ENCODE measurements around the gene EFNA5. TPM values are rescaled to one million over a fixed set of nuclear protein-coding genes. Genes with fewer than 3 reads are reported as not detected.

Gene EFNA5
- total and polyA plus RNA-seq, 2 experiments from 2014 or later, result 7.5 to 10.1 TPM

DNA sequence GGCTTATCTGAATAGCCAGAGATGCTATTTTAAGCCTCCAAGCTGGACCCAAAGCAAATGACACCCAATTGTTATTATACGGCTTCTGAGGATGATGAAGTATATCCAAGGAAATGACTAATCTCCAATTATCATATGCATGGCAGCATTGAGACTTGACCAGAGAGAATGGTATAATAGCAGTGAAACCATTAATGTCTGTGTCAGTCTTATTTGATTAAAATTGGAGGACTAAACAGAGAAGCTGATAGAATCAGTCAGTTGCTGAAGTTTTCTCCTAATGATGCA is 200.5 kb downstream of the EFNA5 start:
- no peaks in the 10 kb centered on the region for H3K36me3 Mint-ChIP-seq (ENCODE audit: low read depth)
- Histone ChIP-seq H3K4me2 (no peak overlapping the region), H3K27me3 (ENCODE audit: insufficient read depth) (no peaks in the 10 kb centered on the region), H2AFZ (no peak overlapping the region), H3K9me2 (ENCODE audit: insufficient read depth) (0 out of 2 replicates have a peak, but pooled peaks cover 3% of the 10 kb centered on the region), H3K79me2 (replicated peaks; ENCODE audit: insufficient read depth) (no peaks in the 10 kb centered on the region), H3K27ac (ENCODE audit: low read depth) (no peak overlapping the region), H3K36me3 (ENCODE audit: insufficient read depth) (no peaks in the 10 kb centered on the region), H3K4me1 (ENCODE audit: insufficient read depth) (peaks cover 86% of the 10 kb centered on the region), H4K20me1 (replicated peaks; ENCODE audit: insufficient read depth) (no peaks in the 10 kb centered on the region), H3K4me3 (no peak overlapping the region), H3F3A (replicated peaks; ENCODE audit: low read depth) (no peaks in the 10 kb centered on the region)
- no peak overlapping the region for H3K27ac Mint-ChIP-seq
- DNase-seq (ENCODE audit: low spot score), result no peak
- H3K4me1 Mint-ChIP-seq, result peaks cover 84% of the 10 kb centered on the region
- no peak for TF ChIP-seq STAT1 (IDR thresholded peaks at IDR 0.05; ENCODE audit: unreplicated experiment)
- TF ChIP-seq JUNB (IDR thresholded peaks at IDR 0.05; ENCODE audit: unreplicated experiment), result no peak
- no peak for TF ChIP-seq ZNF114 (CRISPR knock-in tag; IDR thresholded peaks at IDR 0.05)
- TF ChIP-seq ZNF331 (CRISPR knock-in tag; IDR thresholded peaks at IDR 0.05; ENCODE audit: low read depth), result no peak
- TF ChIP-seq, protein P1, sequence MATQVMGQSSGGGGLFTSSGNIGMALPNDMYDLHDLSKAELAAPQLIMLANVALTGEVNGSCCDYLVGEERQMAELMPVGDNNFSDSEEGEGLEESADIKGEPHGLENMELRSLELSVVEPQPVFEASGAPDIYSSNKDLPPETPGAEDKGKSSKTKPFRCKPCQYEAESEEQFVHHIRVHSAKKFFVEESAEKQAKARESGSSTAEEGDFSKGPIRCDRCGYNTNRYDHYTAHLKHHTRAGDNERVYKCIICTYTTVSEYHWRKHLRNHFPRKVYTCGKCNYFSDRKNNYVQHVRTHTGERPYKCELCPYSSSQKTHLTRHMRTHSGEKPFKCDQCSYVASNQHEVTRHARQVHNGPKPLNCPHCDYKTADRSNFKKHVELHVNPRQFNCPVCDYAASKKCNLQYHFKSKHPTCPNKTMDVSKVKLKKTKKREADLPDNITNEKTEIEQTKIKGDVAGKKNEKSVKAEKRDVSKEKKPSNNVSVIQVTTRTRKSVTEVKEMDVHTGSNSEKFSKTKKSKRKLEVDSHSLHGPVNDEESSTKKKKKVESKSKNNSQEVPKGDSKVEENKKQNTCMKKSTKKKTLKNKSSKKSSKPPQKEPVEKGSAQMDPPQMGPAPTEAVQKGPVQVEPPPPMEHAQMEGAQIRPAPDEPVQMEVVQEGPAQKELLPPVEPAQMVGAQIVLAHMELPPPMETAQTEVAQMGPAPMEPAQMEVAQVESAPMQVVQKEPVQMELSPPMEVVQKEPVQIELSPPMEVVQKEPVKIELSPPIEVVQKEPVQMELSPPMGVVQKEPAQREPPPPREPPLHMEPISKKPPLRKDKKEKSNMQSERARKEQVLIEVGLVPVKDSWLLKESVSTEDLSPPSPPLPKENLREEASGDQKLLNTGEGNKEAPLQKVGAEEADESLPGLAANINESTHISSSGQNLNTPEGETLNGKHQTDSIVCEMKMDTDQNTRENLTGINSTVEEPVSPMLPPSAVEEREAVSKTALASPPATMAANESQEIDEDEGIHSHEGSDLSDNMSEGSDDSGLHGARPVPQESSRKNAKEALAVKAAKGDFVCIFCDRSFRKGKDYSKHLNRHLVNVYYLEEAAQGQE (IDR thresholded peaks at IDR 0.05; ENCODE audit: unreplicated experiment), result no peak
- no peak for TF ChIP-seq CREB1 (CRISPR knock-in tag; IDR thresholded peaks at IDR 0.05; ENCODE audit: low read depth)
- TF ChIP-seq POLR2AphosphoS5 (IDR thresholded peaks at IDR 0.05; ENCODE audit: low read depth), result no peak
- TF ChIP-seq ZNF462 (CRISPR knock-in tag; IDR thresholded peaks at IDR 0.05), result no peak
- TF ChIP-seq, protein P2, sequence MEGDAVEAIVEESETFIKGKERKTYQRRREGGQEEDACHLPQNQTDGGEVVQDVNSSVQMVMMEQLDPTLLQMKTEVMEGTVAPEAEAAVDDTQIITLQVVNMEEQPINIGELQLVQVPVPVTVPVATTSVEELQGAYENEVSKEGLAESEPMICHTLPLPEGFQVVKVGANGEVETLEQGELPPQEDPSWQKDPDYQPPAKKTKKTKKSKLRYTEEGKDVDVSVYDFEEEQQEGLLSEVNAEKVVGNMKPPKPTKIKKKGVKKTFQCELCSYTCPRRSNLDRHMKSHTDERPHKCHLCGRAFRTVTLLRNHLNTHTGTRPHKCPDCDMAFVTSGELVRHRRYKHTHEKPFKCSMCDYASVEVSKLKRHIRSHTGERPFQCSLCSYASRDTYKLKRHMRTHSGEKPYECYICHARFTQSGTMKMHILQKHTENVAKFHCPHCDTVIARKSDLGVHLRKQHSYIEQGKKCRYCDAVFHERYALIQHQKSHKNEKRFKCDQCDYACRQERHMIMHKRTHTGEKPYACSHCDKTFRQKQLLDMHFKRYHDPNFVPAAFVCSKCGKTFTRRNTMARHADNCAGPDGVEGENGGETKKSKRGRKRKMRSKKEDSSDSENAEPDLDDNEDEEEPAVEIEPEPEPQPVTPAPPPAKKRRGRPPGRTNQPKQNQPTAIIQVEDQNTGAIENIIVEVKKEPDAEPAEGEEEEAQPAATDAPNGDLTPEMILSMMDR (conservative IDR thresholded peaks at IDR 0.05; ENCODE audit: low read depth in 2 of 2), result no peak
- no peak for TF ChIP-seq NANOG (IDR thresholded peaks at IDR 0.05; ENCODE audit: borderline replicate concordance)
- TF ChIP-seq EZH2phosphoT487 (IDR thresholded peaks at IDR 0.05; ENCODE audit: unreplicated experiment), result no peak
- TF ChIP-seq, protein P3, sequence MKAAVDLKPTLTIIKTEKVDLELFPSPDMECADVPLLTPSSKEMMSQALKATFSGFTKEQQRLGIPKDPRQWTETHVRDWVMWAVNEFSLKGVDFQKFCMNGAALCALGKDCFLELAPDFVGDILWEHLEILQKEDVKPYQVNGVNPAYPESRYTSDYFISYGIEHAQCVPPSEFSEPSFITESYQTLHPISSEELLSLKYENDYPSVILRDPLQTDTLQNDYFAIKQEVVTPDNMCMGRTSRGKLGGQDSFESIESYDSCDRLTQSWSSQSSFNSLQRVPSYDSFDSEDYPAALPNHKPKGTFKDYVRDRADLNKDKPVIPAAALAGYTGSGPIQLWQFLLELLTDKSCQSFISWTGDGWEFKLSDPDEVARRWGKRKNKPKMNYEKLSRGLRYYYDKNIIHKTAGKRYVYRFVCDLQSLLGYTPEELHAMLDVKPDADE (IDR thresholded peaks at IDR 0.05), result no peak
- TF ChIP-seq EZH2 (IDR thresholded peaks at IDR 0.05; ENCODE audit: low read depth, unreplicated experiment), result no peak
- no peak overlapping the region for H3K4me3 Mint-ChIP-seq
- H3K9me3 Mint-ChIP-seq, result no peaks in the 10 kb centered on the region
- peaks cover 7% of the 10 kb centered on the region for H3K27me3 Mint-ChIP-seq (ENCODE audit: insufficient read depth, low read depth, poor library complexity)
- no peak for ATAC-seq
